CD4-positive, alpha-beta memory T cell (primary cell): ENCODE data around the gene SUSD6. TPM values are rescaled to one million over a fixed set of nuclear protein-coding genes. Genes with fewer than 3 reads are reported as not detected.
"Not testable (repeated sequence)": the region's sequence is repeated elsewhere in the genome, so short reads cannot be mapped to it uniquely, and the experiment has no call there.

Experiments used
- CTCF ChIA-PET: fragments of 350-600 bp; sonication (Branson Sonifier 250); formaldehyde crosslinking; loops from one replicate; lab custom pipeline; 2021; ENCODE audit warnings: inconsistent platforms; ENCODE audit not compliant: partially characterized antibody; lab: Charles Lee
- POLR2A ChIA-PET: fragments of 350-600 bp; sonication (Branson Sonifier 250); formaldehyde crosslinking; loops from one replicate; lab custom pipeline; 2021; ENCODE audit not compliant: partially characterized antibody; lab: Charles Lee
- DNase-seq, 5 donors: peaks; one replicate each; pipeline versions ENCODE4 v3.0.0 to v3.0.0-alpha.2; 2020 to 2022; ENCODE audit warnings: mixed read lengths in 1 of 5
- H3K27ac ChIP-seq: one replicate; pipeline ENCODE4 v1.7.0; 2013; ENCODE audit warnings: low read depth, low read length
- H3K27me3 ChIP-seq: 2 replicates; pipeline ENCODE4 v1.7.0; 2013; ENCODE audit warnings: mild to moderate bottlenecking, low read length, moderate library complexity; ENCODE audit not compliant: insufficient read depth
- H3K36me3 ChIP-seq: 2 replicates; pipeline ENCODE4 v1.7.0; 2013; ENCODE audit warnings: mild to moderate bottlenecking, low read length, moderate library complexity; ENCODE audit not compliant: insufficient read depth
- H3K4me1 ChIP-seq: 2 replicates; pipeline ENCODE4 v1.7.0; 2013; ENCODE audit warnings: mild to moderate bottlenecking, low read length, moderate library complexity; ENCODE audit not compliant: insufficient read depth
- H3K4me3 ChIP-seq, 2 donors: one replicate each; pipeline ENCODE4 v1.7.0; 2013; ENCODE audit warnings: low read length in 2 of 2, mild to moderate bottlenecking in 1 of 2
- H3K9me3 ChIP-seq, 2 donors: one replicate each; pipeline ENCODE4 v1.7.0; 2013; ENCODE audit warnings: low read length in 2 of 2, control low read depth in 1 of 2; ENCODE audit not compliant: control insufficient read depth in 1 of 2
- H3K27ac Mint-ChIP-seq, 7 donors: one replicate each; pipeline ENCODE4 v1.8.0; 2020 to 2021; ENCODE audit warnings: mixed read lengths in 7 of 7, mild to moderate bottlenecking in 6 of 7, inconsistent platforms in 3 of 7, moderate library complexity in 3 of 7
- H3K27me3 Mint-ChIP-seq, 2 donors: one replicate each; pipeline ENCODE4 v1.8.0; 2020 to 2021; ENCODE audit warnings: mixed read lengths in 2 of 2
- H3K36me3 Mint-ChIP-seq, 2 donors: one replicate each; pipeline ENCODE4 v1.8.0; 2020 to 2021; ENCODE audit warnings: mixed read lengths in 2 of 2, inconsistent platforms in 1 of 2, mild to moderate bottlenecking in 1 of 2
- H3K4me1 Mint-ChIP-seq, 4 donors: one replicate each; pipeline ENCODE4 v1.8.0; 2020 to 2021; ENCODE audit warnings: mixed read lengths in 4 of 4, mild to moderate bottlenecking in 1 of 4
- H3K4me3 Mint-ChIP-seq, 8 donors: one replicate each; pipeline ENCODE4 v1.8.0; 2020 to 2021; ENCODE audit warnings: mixed read lengths in 8 of 8, mild to moderate bottlenecking in 7 of 8, moderate library complexity in 6 of 8, inconsistent platforms in 3 of 8
- H3K9me3 Mint-ChIP-seq, 8 donors: one replicate each; pipeline ENCODE4 v1.8.0; 2020 to 2021; ENCODE audit warnings: mixed read lengths in 8 of 8, mild to moderate bottlenecking in 5 of 8, inconsistent platforms in 3 of 8, moderate library complexity in 1 of 8
- intact Hi-C: fragments of 100-400 bp; cut with micrococcal nuclease; formaldehyde crosslinking; loops from one replicate; pipeline ENCODE4 v1.15.1; 2023
- polyA plus RNA-seq, 2 donors: library from polyadenylated mRNA; unstranded; fragments of 300-500 nt; fragmentation: Illumina TruSeq; gene quantifications; one replicate each; pipeline ENCODE4 v1.2.3, GENCODE V29; 2021
- total RNA-seq, 2 experiments: library from RNA; stranded (reverse); gene quantifications; one replicate each; pipeline ENCODE4 v1.2.3, GENCODE V29; 2021

The SUSD6 gene
- total and polyA plus RNA-seq, 4 experiments from 2014 or later: 4.8 to 62.0 (median 36.1) TPM

GRCh38 chr14:69643430-69644200 lies 32.2 kb downstream of the SUSD6 start:
- Histone ChIP-seq H3K27ac (no peak overlapping the region), H3K4me1 (peaks cover 65% of the 10 kb centered on the region), H3K36me3 (no peaks in the 10 kb centered on the region), H3K27me3 (no peaks in the 10 kb centered on the region), H3K9me3 (peaks cover 0 to 7% of the 10 kb centered on the region in 2 donors), H3K4me3 (no peak overlapping the region)
- Mint-ChIP-seq H3K4me3 (peak overlapping the region in 4 of 8 donors; percentile 20 to 73 (median 54)), H3K36me3 (peaks cover 29 to 37% of the 10 kb centered on the region in 2 donors), H3K27ac (peak overlapping the region; percentile 8 to 87 (median 69)), H3K27me3 (no peaks in the 10 kb centered on the region), H3K4me1 (peaks cover 57 to 86% (median 68%) of the 10 kb centered on the region in 4 donors), H3K9me3 (peaks cover 3 to 28% (median 10%) of the 10 kb centered on the region in 8 donors)
- DNase-seq: peak in 1 of 5 donors; percentile 83
- CTCF ChIA-PET: interaction anchor here (1.0 kb wide), 1 partner anchor 24 kb away, joined by 3 read pairs; no protein-coding TSS in a partner anchor
- POLR2A ChIA-PET: interaction anchor here (1.2 kb wide), 2 partner anchors 9 to 30 kb away, joined by 3 read pairs; no protein-coding TSS in a partner anchor
- intact Hi-C loops: loop anchor here (2.0 kb wide), 1 partner anchor 19 kb away; no protein-coding TSS in a partner anchor

DNA sequence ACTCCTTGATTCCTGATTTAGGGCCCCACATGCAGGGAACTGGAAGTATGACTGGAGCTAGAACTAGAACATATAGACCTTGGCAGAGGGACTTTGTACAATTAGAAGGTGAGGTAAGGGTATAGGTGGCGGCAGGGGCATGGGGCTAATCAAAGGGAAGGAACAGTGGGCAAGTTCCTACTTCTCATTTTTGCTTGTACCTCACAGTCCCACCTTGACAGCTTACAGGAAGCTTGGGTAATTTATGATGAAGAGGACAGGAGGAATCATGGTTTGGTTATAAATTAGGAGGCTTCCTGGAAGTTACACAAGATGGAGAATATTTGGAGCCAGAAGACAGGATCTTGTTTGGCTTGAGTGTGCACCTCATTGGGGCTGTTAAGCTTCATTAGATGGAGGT lies 33.4 kb downstream of the SUSD6 start:
- Histone ChIP-seq H3K27me3 (no peaks in the 10 kb centered on the region), H3K27ac (no peak overlapping the region), H3K36me3 (no peaks in the 10 kb centered on the region), H3K9me3 (peaks cover 0 to 7% of the 10 kb centered on the region in 2 donors), H3K4me3 (no peak overlapping the region), H3K4me1 (peaks cover 66% of the 10 kb centered on the region)
- Mint-ChIP-seq H3K27me3 (no peaks in the 10 kb centered on the region), H3K36me3 (peaks cover 29 to 37% of the 10 kb centered on the region in 2 donors), H3K4me1 (peaks cover 62 to 87% (median 72%) of the 10 kb centered on the region in 4 donors), H3K27ac (peak overlapping the region in 2 of 7 donors; percentile 1 to 13), H3K9me3 (peaks cover 3 to 28% (median 10%) of the 10 kb centered on the region in 8 donors), H3K4me3 (peak overlapping the region in 3 of 8 donors; percentile 35 to 58 (median 42))
- ChIA-PET POLR2A (interaction anchor here (0.5 to 1.4 kb wide), 4 partner anchors 9 to 29 kb away, joined by 3 to 4 read pairs (median 3); no protein-coding TSS in a partner anchor), CTCF (interaction anchor here (1.0 to 1.4 kb wide), 3 partner anchors 23 to 515 kb away, joined by 3 read pairs; no protein-coding TSS in a partner anchor)
- intact Hi-C loops: no loop called here
- no peak for DNase-seq

GRCh38 chr14:69647213-69647612 lies 35.8 kb downstream of the SUSD6 start:
- H3K27me3 Mint-ChIP-seq: no peaks in the 10 kb centered on the region
- Histone ChIP-seq H3K27ac (no peak overlapping the region), H3K9me3 (no peaks in the 10 kb centered on the region), H3K27me3 (no peaks in the 10 kb centered on the region), H3K4me3 (no peak overlapping the region), H3K4me1 (peaks cover 88% of the 10 kb centered on the region), H3K36me3 (no peaks in the 10 kb centered on the region)
- intact Hi-C loops: no loop called here
- peaks cover 19 to 23% of the 10 kb centered on the region in 2 donors for H3K36me3 Mint-ChIP-seq
- ChIA-PET POLR2A (interaction anchor here (3.3 kb wide), 1 partner anchor 21 kb away, joined by 10 read pairs; no protein-coding TSS in a partner anchor), CTCF (interaction anchor here (0.9 kb wide), 1 partner anchor 15 kb away, joined by 3 read pairs; no protein-coding TSS in a partner anchor)
- H3K4me1 Mint-ChIP-seq: peaks cover 75 to 96% (median 85%) of the 10 kb centered on the region in 4 donors
- peak overlapping the region in 3 of 8 donors; percentile 12 to 34 (median 26) for H3K4me3 Mint-ChIP-seq
- H3K9me3 Mint-ChIP-seq: peaks cover 1 to 13% (median 4%) of the 10 kb centered on the region in 8 donors
- H3K27ac Mint-ChIP-seq: peak overlapping the region in 3 of 7 donors; percentile 11 to 23 (median 19)
- no peak for DNase-seq

- H3K9me3 Mint-ChIP-seq, H3K9me3 ChIP-seq, H3K27ac ChIP-seq, DNase-seq, H3K4me3 ChIP-seq, H3K27me3 ChIP-seq, intact Hi-C loops, H3K36me3 ChIP-seq, H3K27me3 Mint-ChIP-seq: not testable (repeated sequence)
- peaks cover 88% of the 10 kb centered on the region for H3K4me1 ChIP-seq
- Mint-ChIP-seq H3K4me3 (peak overlapping the region in 1 of 8 donors; percentile 12), H3K4me1 (peaks cover 73 to 95% (median 84%) of the 10 kb centered on the region in 4 donors), H3K36me3 (peaks cover 16 to 19% of the 10 kb centered on the region in 2 donors), H3K27ac (peak overlapping the region in 1 of 7 donors; percentile 11)
- POLR2A ChIA-PET: interaction anchor here (1.0 to 3.3 kb wide), 2 partner anchors 22 to 27 kb away, joined by 4 to 10 read pairs; no protein-coding TSS in a partner anchor
- CTCF ChIA-PET: interaction anchor here (0.9 to 1.4 kb wide), 3 partner anchors 9 to 35 kb away, joined by 3 to 4 read pairs (median 4); no protein-coding TSS in a partner anchor
Measured at GRCh38 chr14:69647642-69648041, 36.2 kb downstream of the SUSD6 start.

DNA sequence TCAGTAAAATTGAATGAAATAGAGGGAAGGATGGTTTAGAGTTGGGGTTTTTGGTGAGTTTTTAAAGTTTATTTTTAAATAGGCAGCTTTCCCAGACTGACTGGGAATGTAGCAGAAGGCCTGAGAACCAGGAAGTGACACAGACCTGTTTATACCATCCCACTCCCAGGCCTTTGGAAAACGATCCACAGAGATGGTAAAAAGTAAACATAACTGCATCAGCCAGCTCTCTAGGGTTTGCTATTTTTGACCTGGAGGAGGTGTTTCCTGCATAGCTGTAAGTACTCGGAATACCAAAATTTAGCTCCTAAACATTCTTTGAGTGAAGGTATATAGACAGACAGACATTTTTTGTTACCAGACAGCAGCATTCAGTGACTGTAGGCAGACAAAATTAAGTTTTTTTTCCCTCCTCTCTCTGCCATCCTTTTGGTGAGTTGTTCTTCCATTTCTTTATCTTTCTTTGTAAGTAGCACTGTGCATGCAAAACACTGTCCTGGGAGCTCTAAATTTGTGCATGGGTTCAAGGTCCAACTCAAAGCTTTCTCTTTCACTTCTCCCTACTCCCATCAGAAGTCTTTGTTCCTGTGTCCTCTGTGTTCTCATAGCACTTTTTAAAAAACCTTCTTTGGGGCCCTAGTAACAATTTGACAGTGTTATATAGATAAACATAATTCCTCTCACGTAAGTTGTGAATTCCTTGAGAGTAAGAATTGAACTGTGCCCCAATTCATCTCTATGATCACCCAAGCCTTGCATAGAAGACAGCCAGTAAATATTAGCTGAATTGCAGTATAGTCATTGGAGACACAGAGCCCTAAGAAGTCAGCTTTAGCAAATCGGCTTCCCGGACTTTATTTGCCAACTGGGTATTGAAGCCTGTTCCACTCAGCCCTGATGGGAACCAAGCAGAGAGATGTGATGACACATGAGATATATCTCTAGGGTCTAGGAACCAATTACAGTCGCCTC lies 37.4 kb downstream of the SUSD6 start:
- no peaks in the 10 kb centered on the region for H3K27me3 Mint-ChIP-seq
- H3K4me3 Mint-ChIP-seq: peak overlapping the region in 6 of 8 donors; percentile 35 to 80 (median 60)
- peak overlapping the region in 3 of 7 donors; percentile 8 to 79 (median 38) for H3K27ac Mint-ChIP-seq
- Histone ChIP-seq H3K27me3 (no peaks in the 10 kb centered on the region), H3K36me3 (no peaks in the 10 kb centered on the region), H3K27ac (no peak overlapping the region), H3K4me3 (no peak overlapping the region), H3K9me3 (no peaks in the 10 kb centered on the region), H3K4me1 (peaks cover 87% of the 10 kb centered on the region)
- ChIA-PET POLR2A (interaction anchor here (1.0 to 3.3 kb wide), 6 partner anchors 9 to 37 kb away, joined by 3 to 10 read pairs (median 4); partner anchors contain the start of gene SUSD6), CTCF (interaction anchor here (1.0 to 1.4 kb wide), 4 partner anchors 10 to 44 kb away, joined by 3 to 4 read pairs (median 4); no protein-coding TSS in a partner anchor)
- H3K9me3 Mint-ChIP-seq: no peaks in the 10 kb centered on the region
- DNase-seq: no peak
- peaks cover 5 to 9% of the 10 kb centered on the region in 2 donors for H3K36me3 Mint-ChIP-seq
- intact Hi-C loops: no loop called here
- H3K4me1 Mint-ChIP-seq: peaks cover 70 to 93% (median 83%) of the 10 kb centered on the region in 4 donors

DNA sequence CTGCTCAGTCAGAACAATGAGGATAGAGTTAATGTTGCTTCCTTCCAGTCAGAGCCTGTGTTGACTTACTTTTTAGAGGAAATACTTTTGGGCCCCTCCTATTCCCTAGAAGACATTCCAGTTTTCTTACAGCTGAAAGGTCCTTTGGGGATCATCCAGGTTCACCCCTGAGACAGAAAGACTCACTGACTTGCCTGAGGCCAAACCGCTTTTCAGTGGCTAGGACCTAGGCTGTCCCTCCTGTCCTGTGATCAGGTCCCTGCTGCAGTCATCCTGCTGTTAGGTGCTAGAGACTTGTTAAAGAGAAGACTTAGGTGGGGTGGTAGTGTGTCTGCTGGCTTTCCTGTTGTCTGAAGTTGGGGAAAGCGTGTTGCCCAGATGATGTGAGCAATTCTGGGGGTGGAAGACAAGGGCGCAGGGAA lies 39.6 kb downstream of the SUSD6 start:
- ChIA-PET CTCF (interaction anchor here (1.0 kb wide), 1 partner anchor 23 kb away, joined by 3 read pairs; no protein-coding TSS in a partner anchor), POLR2A (interaction anchor here (1.2 to 1.5 kb wide), 2 partner anchors 15 to 16 kb away, joined by 3 to 4 read pairs; no protein-coding TSS in a partner anchor)
- peak overlapping the region in 6 of 8 donors; percentile 18 to 56 (median 40) for H3K4me3 Mint-ChIP-seq
- Histone ChIP-seq H3K4me3 (no peak overlapping the region), H3K36me3 (no peaks in the 10 kb centered on the region), H3K27ac (no peak overlapping the region), H3K27me3 (no peaks in the 10 kb centered on the region), H3K9me3 (no peaks in the 10 kb centered on the region), H3K4me1 (peaks cover 78% of the 10 kb centered on the region)
- intact Hi-C loops: no loop called here
- H3K27ac Mint-ChIP-seq: peak overlapping the region; percentile 32 to 86 (median 52)
- no peak for DNase-seq
- peaks cover 69 to 92% (median 84%) of the 10 kb centered on the region in 4 donors for H3K4me1 Mint-ChIP-seq
- H3K9me3 Mint-ChIP-seq: no peaks in the 10 kb centered on the region
- no peaks in the 10 kb centered on the region for H3K27me3 Mint-ChIP-seq
- H3K36me3 Mint-ChIP-seq: peaks cover 0 to 4% of the 10 kb centered on the region in 2 donors
